Endodermal cell (in vitro differentiated cells): Measurements from ENCODE around the gene DNAJC18. TPM values are rescaled to one million over a fixed set of nuclear protein-coding genes. Genes with fewer than 3 reads are reported as not detected.

ENCODE experiments used
- DNase-seq: peaks from one replicate; pipeline ENCODE4 v3.0.0-alpha.2; 2017
- H3K27ac ChIP-seq: 2 replicates; pipeline ENCODE4 v1.5.1; 2013; ENCODE audit warnings: mild to moderate bottlenecking, low read depth, low read length, moderate library complexity
- H3K27me3 ChIP-seq: 2 replicates; pipeline ENCODE4 v1.6.1; 2013; ENCODE audit warnings: mild to moderate bottlenecking, low read length, moderate library complexity; ENCODE audit not compliant: insufficient read depth, control insufficient read depth, poor library complexity, severe bottlenecking
- H3K36me3 ChIP-seq: 2 replicates; pipeline ENCODE4 v1.7.0; 2013; ENCODE audit warnings: mild to moderate bottlenecking, low read length, moderate library complexity; ENCODE audit not compliant: control insufficient read depth, insufficient read depth
- H3K4me1 ChIP-seq: one replicate; pipeline ENCODE4 v1.7.0; 2013; ENCODE audit warnings: low read length; ENCODE audit not compliant: control insufficient read depth, insufficient read depth
- H3K4me3 ChIP-seq: 2 replicates; pipeline ENCODE4 v1.5.1; 2013; ENCODE audit warnings: mild to moderate bottlenecking, low read length, moderate library complexity
- H3K9ac ChIP-seq: 2 replicates; pipeline ENCODE4 v1.6.1; 2013; ENCODE audit warnings: mild to moderate bottlenecking, low read length, moderate library complexity; ENCODE audit not compliant: poor library complexity, severe bottlenecking; ENCODE audit errors: extremely low read depth
- H3K9me3 ChIP-seq: 2 replicates; pipeline ENCODE4 v1.6.1; 2013; ENCODE audit warnings: mild to moderate bottlenecking, low read length, moderate library complexity; ENCODE audit not compliant: control insufficient read depth
- H3K27ac Mint-ChIP-seq: 2 replicates; pipeline ENCODE4 v1.8.0; 2020; ENCODE audit warnings: mixed read lengths
- H3K27me3 Mint-ChIP-seq: 2 replicates; pipeline ENCODE4 v1.8.0; 2021; ENCODE audit warnings: mild to moderate bottlenecking, mixed read lengths; ENCODE audit not compliant: insufficient read depth
- H3K36me3 Mint-ChIP-seq: 2 replicates; pipeline ENCODE4 v1.8.0; 2020; ENCODE audit warnings: low read depth, mixed read lengths
- H3K4me1 Mint-ChIP-seq: 2 replicates; pipeline ENCODE4 v1.8.0; 2020; ENCODE audit warnings: mixed read lengths
- H3K4me3 Mint-ChIP-seq: 2 replicates; pipeline ENCODE4 v1.8.0; 2020; ENCODE audit warnings: mild to moderate bottlenecking, moderate library complexity, mixed read lengths
- H3K9me3 Mint-ChIP-seq: 2 replicates; pipeline ENCODE4 v1.8.0; 2020; ENCODE audit warnings: mild to moderate bottlenecking, mixed read lengths
- WGBS, 2 experiments: methylation state at CpG; one replicate each; pipeline versions ENCODE4 v1.1.5 to v1.1.7; 2013; ENCODE audit warnings: missing lambda C conversion rate in 2 of 2, mixed read lengths in 1 of 2; ENCODE audit not compliant: insufficient coverage in 1 of 2, insufficient read length in 1 of 2; 5-methylcytosine and 5-hydroxymethylcytosine counted together
- total RNA-seq, 2 donors: library from RNA; stranded (reverse); fragmentation: NEBNext Ultra II Directional in 1 of 2; extraction: Animal tissue kit (Norgen Biotek cat#: 25700) in 1 of 2; gene quantifications; 2 replicates in 1 of 2; 3 replicates in 1 of 2; pipeline ENCODE4 v1.2.1, GENCODE V29; 2021
- TF ChIP-seq, protein P1 (sequence below): fragments of 200-600 bp; sonication (generic); conservative IDR thresholded peaks from 2 replicates; pipeline ENCODE4 v1.5.0; 2021; ENCODE audit warnings: antibody characterized with exemption, mild to moderate bottlenecking

DNAJC18 gene
- total RNA-seq, 2 donors from 2014 or later, result 21.8 to 26.6 TPM

DNA sequence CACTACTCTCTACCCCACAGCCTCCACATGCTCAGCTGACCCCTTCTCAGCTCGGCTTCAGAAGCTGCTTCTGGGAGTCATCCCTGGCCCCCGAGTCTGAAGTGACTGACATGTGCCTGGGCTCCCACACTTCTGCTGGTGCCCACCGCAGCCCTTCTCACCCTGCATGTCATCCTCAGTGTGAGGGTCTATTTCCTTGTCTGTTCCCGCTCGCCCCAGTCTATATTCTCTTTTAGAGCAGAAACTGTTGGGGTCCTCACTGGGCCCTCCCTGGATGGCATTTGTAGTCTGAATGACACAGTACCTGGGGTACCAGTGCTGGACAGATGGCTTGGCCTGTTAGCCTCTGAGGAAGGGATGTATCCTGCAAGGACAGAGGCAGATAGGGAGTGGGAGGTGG lies 17.9 kb upstream of the DNAJC18 start:
- Mint-ChIP-seq H3K27ac (no peak overlapping the region), H3K9me3 (no peaks in the 10 kb centered on the region), H3K27me3 (no peaks in the 10 kb centered on the region), H3K4me3 (no peak overlapping the region), H3K4me1 (peaks cover 23% of the 10 kb centered on the region), H3K36me3 (no peaks in the 10 kb centered on the region)
- H3K4me3 ChIP-seq, result no peak overlapping the region
- DNase-seq, result no peak
- H3K9me3 ChIP-seq, result no peaks in the 10 kb centered on the region
- TF ChIP-seq, protein P1, sequence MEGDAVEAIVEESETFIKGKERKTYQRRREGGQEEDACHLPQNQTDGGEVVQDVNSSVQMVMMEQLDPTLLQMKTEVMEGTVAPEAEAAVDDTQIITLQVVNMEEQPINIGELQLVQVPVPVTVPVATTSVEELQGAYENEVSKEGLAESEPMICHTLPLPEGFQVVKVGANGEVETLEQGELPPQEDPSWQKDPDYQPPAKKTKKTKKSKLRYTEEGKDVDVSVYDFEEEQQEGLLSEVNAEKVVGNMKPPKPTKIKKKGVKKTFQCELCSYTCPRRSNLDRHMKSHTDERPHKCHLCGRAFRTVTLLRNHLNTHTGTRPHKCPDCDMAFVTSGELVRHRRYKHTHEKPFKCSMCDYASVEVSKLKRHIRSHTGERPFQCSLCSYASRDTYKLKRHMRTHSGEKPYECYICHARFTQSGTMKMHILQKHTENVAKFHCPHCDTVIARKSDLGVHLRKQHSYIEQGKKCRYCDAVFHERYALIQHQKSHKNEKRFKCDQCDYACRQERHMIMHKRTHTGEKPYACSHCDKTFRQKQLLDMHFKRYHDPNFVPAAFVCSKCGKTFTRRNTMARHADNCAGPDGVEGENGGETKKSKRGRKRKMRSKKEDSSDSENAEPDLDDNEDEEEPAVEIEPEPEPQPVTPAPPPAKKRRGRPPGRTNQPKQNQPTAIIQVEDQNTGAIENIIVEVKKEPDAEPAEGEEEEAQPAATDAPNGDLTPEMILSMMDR, result no peak
- no peaks in the 10 kb centered on the region for H3K27me3 ChIP-seq
- no peak overlapping the region for H3K9ac ChIP-seq
- H3K36me3 ChIP-seq, result no peaks in the 10 kb centered on the region
- 91 to 100% methylated on average over 2 to 5 of the region's 5 CpGs for WGBS, 2 experiments
- no peak overlapping the region for H3K27ac ChIP-seq
- peaks cover 11% of the 10 kb centered on the region for H3K4me1 ChIP-seq

DNA sequence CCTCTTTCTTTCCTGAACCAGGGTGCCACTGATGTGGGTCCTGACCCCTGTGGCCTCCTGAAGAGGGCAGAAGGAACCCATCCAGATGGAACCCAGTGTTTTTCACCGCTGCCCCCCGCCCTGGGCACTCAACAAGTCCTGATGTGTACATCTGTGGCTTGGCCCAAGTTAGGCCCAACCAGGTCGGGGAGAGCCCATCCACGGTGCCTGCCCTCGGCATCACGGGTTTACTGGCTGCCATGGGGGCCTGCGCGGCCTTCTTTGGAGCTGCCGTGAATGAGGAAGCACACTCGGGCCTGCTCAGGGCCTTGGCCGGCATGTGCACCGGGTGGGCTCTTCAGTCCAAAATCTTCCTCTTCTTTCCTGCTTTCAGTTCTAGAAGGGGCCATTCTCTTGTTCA lies 17.5 kb upstream of the DNAJC18 start:
- TF ChIP-seq, protein P1, result no peak
- Histone ChIP-seq H3K27me3 (no peaks in the 10 kb centered on the region), H3K36me3 (no peaks in the 10 kb centered on the region), H3K4me3 (no peak overlapping the region), H3K9ac (no peak overlapping the region), H3K9me3 (no peaks in the 10 kb centered on the region), H3K27ac (no peak overlapping the region), H3K4me1 (peaks cover 11% of the 10 kb centered on the region)
- no peak overlapping the region for H3K27ac Mint-ChIP-seq
- WGBS, 2 experiments, result 95 to 97% methylated on average over 9 to 12 of the region's 12 CpGs
- DNase-seq, result no peak
- no peaks in the 10 kb centered on the region for H3K9me3 Mint-ChIP-seq
- peaks cover 19% of the 10 kb centered on the region for H3K4me1 Mint-ChIP-seq
- H3K27me3 Mint-ChIP-seq, result no peaks in the 10 kb centered on the region
- no peaks in the 10 kb centered on the region for H3K36me3 Mint-ChIP-seq
- no peak overlapping the region for H3K4me3 Mint-ChIP-seq

DNA sequence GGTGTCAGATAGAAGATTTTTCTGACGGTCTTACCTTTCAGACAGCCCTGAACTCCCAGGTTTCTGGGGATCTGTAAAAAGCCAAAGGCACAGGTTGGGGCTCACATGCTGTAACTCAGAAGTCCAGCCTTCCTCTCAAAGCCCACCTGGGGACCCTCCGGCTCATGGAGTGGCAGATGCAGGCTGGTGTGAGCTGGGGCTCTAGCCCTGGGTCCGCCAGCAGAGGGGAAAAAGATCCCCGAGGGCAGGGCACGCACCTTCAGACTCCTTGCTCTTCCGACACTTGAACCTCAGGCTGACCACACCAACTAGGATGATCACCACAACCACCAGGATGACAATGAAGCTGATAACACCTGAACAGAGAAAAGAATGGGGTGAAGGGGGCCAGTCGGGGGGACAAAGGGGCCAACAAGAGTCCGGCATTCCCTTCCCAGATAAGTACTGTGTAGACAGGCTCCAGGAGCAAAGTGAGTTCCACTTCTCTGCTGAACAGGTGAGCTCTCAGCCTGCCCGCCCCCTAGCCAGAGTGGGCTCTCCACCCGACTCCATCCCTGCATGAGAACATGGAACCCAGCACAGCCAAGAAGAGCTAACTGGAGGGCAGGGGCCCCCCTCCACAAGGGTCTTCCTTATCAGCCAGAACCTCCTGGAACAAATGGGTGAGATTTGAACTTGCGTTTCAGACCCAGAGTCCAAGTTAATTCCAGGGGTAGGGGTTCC lies 15.4 kb upstream of the DNAJC18 start:
- Mint-ChIP-seq H3K36me3 (no peaks in the 10 kb centered on the region), H3K27ac (no peak overlapping the region), H3K9me3 (no peaks in the 10 kb centered on the region), H3K4me3 (no peak overlapping the region), H3K27me3 (no peaks in the 10 kb centered on the region), H3K4me1 (peaks cover 16% of the 10 kb centered on the region)
- WGBS, 2 experiments, result 95 to 98% methylated on average over 5 to 11 of the region's 11 CpGs
- TF ChIP-seq, protein P1, result no peak
- Histone ChIP-seq H3K9ac (no peak overlapping the region), H3K27me3 (no peaks in the 10 kb centered on the region), H3K27ac (no peak overlapping the region), H3K4me1 (peaks cover 10% of the 10 kb centered on the region), H3K4me3 (no peak overlapping the region), H3K9me3 (no peaks in the 10 kb centered on the region), H3K36me3 (no peaks in the 10 kb centered on the region)
- peak; percentile 51 for DNase-seq
